COR-L47 (cell line): ENCODE data around the gene HIVEP1.
"Not testable (repeated sequence)": the region's sequence is repeated elsewhere in the genome, so short reads cannot be mapped to it uniquely, and the experiment has no call there.

Experiments used
- DNase-seq: peaks from one replicate; lab custom pipeline; 2025; lab: John Stamatoyannopoulos, UW

Gene HIVEP1

GRCh38 chr6:12084681-12085080 lies 72.6 kb downstream of the HIVEP1 start:
- DNase-seq: no peak

- DNase-seq: no peak
Measured at GRCh38 chr6:12088531-12088930, 76.4 kb downstream of the HIVEP1 start.

DNA sequence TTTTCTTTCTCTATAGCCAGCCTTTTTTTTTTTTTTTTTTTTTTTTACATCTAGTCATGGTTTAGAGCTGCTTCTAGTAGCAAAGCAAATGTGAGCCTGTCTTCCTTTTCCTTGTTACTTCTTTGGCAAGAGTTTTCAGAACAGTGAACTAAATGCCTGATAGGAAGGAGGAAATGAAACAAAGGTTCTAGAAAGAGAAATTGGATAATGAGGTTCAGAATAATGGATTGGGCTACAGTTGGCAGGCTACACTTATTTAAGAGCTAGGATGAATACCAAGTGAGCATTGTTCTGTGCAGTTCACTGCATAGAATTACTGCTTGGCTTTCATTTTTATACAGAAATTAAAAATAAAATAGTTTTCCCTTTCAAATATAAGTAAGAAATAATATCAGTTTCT lies 78.6 kb downstream of the HIVEP1 start:
- no peak for DNase-seq

GRCh38 chr6:12092762-12093161 lies 80.7 kb downstream of the HIVEP1 start:
- no peak for DNase-seq

GRCh38 chr6:12094689-12095088 lies 82.6 kb downstream of the HIVEP1 start:
- no peak for DNase-seq

DNA sequence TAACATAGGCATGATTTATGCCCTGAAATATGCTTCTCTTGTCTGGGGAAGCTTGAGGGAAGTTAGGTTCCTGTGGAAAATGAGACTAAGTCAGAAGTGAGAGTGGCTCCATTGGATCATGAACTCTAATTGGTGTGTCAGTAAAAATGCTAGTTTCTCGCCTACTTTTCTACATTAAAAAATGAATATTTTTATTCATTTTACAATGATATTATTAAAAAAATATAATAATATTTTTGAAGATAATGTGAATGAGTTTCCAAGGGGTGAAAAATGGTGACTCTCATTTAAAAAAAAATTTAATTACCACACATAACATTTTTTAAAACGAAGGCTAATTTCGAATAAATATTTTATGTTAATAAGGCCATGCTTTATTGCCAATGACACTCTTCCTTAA lies 84.2 kb downstream of the HIVEP1 start:
- DNase-seq: no peak

DNA sequence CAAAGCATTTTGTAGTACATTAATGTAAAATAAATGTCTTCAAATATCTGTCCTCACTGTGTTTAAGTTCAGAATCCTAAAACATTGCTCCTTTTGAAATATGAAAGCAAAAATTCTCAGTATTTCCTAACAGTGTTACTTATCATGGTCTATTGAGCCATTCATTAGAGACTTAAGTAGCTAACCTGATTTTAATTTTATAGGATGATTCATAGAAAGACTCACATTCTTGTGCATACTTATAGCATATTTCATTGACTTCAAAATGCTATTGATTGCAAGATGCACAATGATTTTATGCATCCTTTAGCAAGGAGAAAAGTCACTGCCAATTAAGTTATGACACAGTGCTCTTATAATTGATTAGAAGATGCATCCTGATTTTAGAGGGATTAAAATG lies 85.7 kb downstream of the HIVEP1 start:
- DNase-seq: no peak

DNA sequence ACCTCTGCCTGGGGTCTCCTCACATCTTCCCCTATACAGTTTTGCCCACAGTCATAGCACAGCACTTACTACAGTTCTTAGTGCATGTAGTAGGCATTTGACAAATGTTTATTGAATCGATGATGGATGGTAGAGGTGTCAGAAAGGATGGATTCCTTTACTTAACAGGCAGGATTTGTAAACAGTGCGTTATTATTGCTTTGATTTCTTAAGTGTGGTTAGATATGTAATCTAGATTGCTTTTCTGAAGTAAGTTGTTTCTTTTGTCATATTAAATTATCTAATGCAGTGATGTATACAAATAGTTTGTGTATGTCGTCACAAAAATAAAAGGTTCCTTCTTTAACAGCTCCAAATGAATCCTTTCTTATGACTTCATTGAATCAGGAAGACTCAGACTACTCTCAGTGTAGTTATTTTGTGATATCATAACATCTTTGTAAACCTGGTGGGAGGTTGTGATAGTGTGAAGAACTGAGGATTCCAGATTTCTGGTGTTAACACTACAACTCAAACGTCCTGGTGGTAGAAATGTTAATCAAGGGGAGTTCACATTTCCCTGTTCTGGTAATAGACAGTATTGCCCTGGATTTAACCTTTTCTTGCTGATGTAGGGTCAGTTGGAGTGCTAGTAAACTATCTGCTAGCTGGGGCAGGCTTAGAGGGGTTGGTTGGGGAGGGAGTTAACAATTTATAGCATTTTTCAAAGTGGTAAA lies 87.7 kb downstream of the HIVEP1 start:
- no peak for DNase-seq

- DNase-seq: no peak
Measured at GRCh38 chr6:12101048-12101447, 88.9 kb downstream of the HIVEP1 start.

GRCh38 chr6:12101653-12102312 lies 89.7 kb downstream of the HIVEP1 start:
- no peak for DNase-seq

DNA sequence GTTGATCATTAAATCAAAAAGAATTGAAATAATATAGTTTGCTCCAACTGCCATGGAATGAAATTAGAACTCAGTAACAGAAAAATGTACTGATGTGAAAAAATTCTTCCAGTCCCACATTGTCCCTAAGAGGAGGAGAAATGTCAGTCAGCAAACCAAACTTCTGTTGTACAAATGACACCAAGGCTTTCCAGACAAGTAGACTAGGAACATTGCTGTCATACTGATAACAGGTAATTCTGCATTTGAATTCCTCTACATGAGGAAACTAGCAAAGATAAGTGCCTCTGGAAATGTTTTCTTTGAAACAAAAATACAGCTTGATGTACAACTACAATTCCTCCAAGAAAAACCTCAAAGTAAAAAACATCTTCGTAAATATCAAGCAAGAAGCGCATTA lies 90.2 kb downstream of the HIVEP1 start:
- no peak for DNase-seq

- peak; percentile 29 for DNase-seq
Measured at GRCh38 chr6:12103158-12103557, 91.0 kb downstream of the HIVEP1 start.

- DNase-seq: no peak
Measured at GRCh38 chr6:12105271-12105670, 93.2 kb downstream of the HIVEP1 start.

DNA sequence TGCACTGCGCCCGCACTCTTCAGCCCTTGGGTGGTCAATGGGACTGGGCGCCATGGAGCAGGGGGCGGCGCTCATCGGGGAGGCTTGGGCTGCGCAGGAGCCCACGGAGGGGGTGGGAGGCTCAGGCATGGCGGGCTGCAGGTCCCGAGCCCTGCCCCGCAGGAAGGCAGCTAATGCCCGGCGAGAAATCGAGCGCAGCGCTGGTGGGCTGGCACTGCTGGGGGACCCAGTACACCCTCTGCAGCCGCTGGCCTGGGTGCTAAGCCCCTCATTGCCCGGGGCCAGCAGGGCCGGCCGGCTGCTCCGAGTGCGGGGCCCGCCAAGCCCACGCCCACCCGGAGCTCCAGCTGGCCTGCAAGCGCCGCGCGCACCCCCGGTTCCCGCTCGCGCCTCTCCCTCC lies 96.3 kb downstream of the HIVEP1 start:
- DNase-seq: not testable (repeated sequence)

- DNase-seq: no peak
Measured at GRCh38 chr6:12110523-12111362, 98.6 kb downstream of the HIVEP1 start.

DNA sequence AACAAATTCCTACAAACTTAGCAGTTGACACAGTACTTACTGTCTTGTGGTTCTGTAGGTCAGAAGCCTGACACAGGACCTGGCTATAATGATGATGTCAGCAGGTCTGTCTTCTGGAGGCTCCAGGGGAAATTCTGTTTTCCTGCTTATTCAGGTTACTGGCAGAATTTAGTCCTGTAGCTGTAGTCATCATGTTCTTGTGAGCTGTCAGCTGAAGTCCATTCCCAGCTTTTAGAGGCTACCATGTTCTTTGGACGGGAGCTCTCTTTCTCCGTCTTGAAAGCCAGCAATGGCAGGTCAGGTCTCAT lies 99.2 kb downstream of the HIVEP1 start:
- DNase-seq: no peak

DNA sequence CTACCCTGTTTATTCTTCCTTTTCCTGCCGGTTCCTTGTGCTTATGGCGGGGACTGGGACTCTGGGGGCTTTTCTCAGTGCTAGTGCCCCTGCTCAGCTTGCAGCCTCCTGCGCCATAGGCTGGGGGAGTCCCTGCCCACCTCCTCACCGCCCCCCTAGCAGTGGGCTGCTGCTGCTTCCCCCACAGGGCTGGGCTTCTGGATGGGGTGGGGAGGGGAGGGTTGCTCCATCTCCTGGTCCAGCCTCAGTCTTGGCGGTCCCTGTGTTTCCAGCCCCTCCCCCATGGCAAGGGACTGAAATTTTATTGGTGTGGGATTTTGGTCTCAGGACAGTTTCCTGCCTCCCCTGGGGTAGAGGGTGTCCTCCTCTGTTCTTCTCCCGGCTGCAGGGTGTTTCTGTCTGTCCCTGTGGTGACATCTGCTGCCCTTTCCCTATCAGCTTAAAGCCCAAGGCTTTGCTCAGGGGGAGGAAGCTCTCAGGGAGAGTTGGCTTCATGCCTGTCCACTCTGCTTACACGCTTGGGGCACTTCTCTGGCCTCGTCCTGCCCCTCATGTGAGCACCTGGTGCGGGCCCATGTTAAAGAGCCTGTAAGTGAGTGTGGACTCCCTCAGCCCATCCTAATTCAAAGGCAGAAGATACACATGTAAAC lies 100.6 kb downstream of the HIVEP1 start:
- DNase-seq: no peak

DNA sequence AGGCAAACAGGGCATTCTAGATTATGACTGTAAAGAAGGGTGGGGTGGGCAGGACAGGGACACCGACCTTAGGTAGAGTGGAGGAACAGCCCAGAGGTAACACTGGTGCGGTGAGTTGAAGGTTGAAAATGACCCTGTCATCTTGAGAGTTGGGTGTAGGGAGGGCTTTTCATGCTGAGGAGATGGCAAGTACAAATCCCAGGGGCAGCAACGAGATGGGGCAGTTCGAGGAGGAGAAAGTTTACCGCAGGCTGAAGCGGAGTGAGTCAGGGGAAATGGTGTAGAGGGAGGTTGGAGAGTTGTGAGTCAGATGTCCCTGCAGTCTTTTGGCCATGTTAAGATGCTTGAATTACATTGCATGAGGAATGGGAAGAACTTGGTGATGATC lies 101.1 kb downstream of the HIVEP1 start:
- DNase-seq: no peak

GRCh38 chr6:12114055-12114503 lies 102.0 kb downstream of the HIVEP1 start:
- DNase-seq: no peak

DNA sequence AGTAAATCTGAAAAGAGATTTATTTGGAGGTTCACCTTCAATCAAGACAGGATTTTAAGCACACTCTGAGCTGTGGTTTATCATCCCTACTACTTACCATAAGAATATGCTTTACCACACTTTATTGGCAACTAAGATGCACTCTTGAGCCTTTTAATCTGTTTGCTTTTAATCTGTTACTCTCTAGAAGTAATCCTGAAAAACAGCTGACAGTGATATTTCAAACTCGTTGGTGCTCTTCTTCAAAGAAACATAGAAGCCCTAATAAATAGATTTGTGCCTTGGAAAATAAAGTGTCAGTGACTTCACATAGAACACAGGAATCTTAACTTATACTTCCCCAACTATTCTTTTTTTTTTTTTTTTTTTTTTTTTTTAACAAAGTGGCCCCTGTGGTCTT lies 102.9 kb downstream of the HIVEP1 start:
- no peak for DNase-seq

DNA sequence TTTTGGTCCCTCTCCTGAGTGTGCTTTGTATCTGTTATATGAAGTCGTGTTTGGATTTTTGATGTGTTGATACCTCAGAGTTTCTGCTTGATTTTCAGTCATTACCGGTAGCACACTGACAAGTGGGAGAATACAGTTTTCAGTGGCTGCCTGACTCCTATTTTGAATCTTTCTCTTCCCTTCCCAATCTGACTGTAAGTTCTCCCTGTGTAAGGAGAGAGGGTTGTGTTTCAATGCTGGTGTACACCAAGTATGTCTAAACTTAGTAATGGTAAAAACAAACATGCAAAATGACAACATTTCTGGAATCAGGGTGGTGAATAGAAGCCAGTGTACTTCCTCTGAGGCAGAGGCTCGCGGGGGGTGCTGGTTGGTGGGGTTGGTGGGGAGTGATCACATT lies 103.4 kb downstream of the HIVEP1 start:
- DNase-seq: no peak

DNA sequence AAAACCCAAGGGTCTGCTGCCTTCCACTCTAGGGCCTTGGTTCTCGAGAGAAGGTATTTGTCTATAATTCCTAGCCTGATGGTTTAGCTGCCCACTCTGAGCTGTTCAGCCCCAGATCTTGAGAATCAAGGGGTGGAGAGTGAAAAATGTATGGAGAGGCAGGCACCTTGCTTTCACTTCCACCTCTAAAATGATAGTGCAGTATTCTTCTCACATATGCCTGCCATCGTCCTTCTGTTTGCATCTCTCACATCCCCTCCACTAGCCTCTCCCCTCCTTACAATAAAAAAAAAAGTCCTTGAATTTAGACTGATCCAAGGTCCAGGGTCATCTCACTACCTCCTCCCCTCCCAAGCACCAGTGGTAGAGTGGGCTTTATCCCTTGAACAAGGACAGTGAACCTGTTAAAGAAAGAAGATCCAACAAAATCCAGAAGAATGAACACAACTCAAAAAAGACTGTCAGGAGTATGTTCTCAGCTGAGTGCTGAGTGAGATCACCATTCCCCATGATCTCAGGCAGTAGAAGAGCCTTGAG lies 104.2 kb downstream of the HIVEP1 start:
- no peak for DNase-seq
